Measurements from ENCODE around the gene MAB21L4.

Gene MAB21L4

DNA sequence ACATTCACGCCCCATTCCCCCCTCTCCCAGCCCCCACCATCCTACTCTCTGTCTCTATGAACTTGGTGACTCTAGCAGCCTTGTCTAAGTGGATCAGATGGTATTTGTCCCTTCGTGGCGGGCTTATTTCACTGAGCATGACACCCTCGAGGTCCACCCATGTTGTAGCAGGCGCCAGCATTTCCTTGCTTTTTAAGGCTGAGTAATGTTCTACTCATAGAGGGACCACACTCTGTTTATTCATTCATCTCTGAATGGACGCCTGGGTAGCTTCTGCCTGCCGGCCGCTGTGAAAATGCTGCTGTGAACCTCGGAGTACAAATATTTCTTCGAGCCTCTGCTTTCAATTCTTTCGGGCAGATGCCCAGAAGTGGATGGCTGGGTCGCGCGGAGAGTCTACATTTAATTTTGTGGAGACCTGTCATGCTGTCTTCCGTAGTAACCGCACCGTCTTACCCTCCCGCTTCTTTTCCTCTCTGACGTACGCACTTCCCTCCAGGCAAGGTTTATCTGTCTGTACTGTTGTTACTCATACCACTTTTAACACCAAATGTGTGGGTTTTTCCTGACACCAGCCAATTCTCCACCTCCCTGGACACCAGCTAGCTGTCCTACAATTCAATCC is 15.8 kb upstream of the MAB21L4 start:
- no peak for DNase-seq

DNA sequence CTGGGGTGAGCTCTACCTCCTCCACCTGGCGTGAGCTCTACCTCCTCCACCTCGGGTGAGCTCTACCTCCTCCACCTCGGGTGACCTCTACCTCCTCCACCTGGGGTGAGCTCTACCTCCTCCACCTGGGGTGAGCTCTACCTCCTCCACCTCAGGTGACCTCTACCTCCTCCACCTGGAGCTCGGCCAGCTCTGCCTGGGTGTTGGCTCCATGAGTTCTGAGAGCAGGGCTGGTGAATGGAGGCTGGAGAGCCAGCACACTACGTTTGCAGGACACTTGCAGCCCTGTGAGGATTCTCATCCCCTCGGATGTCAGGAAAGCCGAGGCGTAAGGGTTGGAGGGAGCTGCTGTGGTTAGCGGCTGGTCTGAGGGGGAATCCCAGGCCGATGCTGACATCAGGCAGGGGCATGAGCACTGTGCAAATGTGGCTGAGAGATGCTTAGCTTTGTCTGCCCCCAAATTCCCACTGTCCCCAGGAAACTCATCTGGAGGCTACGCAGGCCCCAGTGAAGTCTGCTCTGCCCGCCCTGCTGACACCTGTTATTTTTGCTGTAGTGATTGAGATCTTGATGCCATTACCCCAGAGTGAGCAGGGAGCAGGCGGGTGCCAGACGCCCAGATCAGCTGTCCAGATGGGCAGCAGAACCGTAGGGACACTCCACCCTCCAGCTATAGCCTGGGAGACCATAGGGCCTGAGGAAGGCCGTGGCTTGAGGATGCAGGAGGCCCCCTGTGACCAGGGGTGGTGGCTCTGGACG is 13.4 kb upstream of the MAB21L4 start:
- DNase-seq: no peak

DNA sequence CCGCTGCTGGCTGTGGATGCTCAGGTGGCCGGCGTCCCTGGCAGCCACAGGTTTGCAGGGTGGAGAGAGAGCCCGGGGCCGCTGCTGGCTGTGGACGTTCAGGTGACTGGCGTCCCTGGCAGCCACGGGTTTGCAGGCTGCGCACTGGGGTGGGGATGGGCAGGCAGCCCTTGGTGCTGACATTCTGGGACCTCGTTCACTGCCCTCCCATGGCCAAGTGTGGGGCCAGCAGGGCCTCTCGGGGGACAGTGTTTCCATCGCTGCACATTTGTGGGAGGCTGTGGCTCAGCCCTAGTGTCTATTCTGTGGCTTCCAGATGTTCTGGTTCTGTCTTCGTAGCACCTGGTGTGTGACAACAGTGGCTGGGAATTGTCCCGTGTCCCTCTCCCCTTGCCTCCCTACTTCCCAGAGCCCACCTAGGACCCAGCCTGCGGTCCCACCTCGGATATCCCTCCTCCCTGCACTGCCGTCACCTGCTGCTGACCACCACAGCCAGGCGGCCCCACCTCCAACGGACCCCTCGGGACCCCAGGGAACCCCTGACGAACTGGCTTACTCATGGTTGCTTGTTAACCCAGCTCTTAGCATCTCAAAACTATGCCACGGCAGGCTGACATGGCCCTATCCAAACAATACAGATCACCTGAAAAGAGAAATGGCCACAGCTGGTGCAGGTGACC is 11.1 kb upstream of the MAB21L4 start:
- no peak for DNase-seq

DNA sequence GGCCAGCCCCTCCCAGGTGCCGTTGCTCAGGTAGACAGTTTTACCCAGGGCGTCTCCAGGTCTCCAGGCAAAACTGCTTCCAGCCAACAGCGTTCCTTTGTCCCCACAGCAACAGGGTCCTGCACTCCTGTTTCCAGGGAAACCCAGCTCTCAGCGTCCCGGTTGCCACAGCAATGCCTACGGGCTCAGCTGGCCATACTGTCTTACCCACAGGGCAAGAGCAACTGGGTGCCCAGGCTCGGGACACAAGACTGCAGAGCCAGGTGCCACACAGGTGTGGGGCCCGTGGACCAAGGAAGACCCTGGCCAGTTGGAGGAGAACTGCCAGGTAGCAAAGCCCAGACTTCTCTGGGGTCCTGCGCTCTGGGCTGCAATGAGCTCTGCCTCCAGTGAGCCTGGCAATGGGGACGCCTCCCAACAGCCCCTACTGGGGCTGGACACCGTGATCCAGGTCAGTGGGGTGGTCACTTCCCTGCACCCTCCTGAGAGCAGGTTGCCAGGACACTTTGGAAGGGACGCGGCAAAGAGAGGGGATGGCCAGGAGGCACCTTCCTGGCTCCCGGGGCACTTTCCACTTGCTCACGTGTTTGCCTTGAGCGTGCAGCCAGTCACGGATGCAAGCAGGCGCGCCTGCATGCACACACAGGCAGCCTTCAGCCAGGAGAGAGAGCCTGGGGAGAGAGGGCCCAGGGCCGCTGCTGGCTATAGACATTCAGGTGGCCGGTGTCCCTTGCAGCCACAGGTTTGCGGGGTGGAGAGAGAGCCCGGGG is 10.4 kb upstream of the MAB21L4 start, which contains the start of gene CROCC2:
CROCC2 (plus strand) TSS at position 196 of the 770 bp plus-strand sequence; CDS start at position 374, 178 bp downstream.
- DNase-seq: no peak

DNA sequence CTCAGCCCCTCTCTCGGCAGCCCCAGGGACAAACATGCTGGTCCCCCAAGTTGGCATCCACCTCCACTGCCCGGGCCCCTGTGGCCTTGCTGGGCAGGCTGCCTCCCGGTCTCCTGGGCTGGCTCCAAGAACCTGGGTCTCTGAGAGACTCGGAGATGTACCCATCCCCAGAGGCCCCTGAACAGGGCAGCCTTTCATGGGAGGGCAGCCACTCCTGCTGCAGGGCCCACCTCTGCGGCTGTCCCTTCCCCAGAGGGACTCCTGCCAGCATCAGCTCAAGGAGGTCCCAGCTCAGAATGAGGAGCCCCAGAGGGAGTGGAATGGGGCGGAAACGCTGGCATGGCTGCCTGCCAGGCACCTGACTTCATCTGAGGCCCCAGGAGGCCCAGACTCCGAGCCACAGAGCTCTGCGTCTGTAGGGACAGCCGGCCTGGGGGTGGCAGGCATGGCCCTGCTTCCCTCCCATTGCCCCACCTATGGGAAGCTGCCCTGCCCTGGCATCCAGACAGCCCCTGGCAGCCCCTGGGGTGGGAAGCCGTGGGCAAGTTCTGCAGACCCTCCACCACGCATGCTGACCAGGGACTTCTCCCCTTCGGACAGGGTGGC is 9.3 kb upstream of the MAB21L4 start:
- no peak for DNase-seq

DNA sequence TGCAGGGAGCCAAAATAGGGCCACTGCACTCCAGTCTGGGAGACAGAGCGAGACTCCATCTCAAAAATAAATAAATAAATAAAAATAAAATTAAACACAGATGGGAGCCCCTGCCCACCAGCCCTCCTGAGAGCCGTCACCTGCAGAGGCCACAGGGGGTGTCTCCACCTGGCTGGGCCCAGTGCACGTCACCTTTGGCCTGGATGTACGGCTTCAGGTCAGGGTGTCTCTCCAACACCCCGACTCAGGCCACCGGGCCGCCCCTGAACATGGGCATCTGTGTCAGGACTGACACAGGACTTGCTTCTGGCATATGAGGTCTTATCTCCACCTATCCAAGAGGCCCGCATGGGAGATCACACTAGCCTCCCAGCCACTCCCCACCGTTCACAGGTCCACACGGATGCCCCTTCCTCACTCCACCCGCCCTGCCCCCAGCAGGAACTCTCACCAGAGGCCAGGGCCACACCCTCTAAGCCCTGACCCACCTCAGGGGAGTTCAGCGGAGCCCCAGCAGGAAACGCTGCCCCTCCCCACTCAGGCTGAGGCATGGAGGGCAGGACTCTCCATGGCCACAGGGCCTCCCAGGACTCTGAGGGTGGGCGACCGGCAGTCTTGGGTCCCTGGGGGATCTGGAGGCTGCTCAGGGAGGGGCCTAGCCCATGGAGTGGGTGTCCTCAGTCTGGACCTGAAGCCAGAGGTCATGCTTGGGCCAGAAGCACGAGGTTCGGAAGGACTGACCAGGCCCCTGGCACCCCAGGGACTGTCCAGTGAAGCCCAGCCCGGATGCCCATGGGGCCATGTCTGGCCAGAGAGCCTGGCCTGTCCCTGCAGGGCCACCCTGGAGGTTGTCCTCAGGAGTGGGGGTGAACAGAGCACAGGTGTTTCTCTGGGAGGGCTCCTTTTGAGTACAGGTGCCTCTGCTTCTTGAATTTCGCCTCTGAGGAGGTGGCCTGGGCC is 8.5 kb upstream of the MAB21L4 start:
- no peak for DNase-seq

DNA sequence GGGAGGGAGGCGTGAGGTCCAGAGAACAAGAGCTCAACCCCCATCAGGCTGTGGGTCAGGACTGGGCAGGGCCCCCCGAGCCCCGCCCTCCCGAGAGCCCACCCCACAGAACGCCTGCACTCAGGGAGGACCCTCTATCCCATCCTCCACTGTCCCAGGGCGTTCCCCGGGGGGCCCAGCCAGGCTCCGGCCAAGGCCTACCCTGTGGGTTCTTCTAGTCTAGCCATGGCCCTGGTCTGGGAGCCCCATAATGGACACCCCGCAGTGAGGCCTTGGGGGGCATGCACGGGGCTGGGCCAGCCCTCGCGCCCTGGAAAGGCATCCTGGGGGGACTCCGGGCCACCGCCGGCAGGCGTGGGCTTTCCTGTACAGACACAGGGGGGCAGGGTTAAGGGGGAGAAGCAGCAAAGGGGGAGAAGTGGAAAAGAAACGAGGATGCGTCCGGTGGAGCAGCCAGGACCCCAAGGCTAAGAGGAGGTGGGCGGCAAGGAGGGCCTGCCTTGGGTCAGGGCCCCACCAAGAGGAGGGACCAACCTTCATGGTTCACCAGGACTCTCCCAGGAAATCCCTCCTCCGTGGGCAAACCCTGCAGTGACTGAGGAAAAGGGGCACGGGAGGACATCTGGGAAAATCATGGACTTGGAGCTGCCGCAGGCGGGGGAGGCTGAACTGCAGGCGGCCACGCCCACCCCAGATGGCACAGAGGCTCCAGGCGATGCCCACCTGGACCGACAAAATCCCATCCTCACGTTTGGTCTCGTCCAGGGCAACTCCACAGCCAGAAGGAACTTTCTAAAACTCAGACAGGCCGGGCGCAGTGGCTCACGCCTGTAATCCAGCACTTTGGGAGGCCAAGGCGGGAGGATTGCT is 7.5 kb upstream of the MAB21L4 start:
- no peak for DNase-seq

DNA sequence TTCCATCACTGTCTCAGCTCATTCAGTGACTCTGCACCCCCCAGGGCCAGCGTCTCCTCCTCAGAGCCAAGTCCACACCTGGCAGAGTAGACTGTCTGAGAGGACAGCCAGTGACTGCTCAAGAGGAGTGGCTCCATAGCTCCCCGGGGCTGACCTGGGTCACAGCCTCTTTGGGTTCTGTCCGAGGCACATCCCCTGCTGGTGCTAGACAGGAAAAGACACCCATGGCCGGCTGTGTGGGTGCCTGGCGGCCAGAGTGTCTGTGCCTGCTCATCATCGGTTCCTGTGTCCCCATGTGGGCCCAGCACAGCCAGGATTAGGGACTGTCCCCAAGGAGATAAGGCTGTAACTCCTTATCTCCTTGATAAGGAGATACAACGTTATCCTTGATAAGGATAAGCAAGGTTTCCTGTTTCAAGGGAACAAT is 6.7 kb upstream of the MAB21L4 start:
- no peak for DNase-seq

DNA sequence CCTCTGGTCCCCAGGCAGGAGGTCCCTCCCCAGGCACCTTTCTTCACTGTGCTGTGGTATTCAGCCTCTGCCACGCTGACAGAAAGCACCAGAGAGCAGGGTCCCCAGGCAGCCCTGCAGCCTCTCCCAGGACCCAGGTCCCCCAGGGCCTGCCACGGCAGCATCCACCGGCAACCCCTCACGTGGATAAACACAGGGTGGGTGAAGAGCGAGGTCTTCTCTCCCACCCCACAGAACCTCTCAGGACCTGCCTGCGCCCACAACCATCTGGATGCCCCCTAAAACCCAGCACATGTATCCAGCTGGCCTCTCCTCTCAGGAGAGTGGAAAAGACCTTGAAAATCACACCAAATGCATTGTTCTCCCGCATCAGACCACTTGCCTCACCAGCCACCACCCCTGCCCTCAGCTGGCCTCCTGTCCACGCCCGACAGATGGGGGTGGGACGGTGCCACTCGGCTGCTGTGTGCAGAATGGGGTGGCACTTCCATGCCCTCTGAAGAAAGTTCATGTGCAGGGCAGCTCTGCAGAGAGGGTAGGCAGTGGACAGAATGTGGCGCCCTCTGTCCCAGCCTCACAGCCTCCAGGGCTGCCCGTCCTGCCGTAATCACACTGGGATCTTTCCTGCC is 6.1 kb upstream of the MAB21L4 start:
- no peak for DNase-seq

DNA sequence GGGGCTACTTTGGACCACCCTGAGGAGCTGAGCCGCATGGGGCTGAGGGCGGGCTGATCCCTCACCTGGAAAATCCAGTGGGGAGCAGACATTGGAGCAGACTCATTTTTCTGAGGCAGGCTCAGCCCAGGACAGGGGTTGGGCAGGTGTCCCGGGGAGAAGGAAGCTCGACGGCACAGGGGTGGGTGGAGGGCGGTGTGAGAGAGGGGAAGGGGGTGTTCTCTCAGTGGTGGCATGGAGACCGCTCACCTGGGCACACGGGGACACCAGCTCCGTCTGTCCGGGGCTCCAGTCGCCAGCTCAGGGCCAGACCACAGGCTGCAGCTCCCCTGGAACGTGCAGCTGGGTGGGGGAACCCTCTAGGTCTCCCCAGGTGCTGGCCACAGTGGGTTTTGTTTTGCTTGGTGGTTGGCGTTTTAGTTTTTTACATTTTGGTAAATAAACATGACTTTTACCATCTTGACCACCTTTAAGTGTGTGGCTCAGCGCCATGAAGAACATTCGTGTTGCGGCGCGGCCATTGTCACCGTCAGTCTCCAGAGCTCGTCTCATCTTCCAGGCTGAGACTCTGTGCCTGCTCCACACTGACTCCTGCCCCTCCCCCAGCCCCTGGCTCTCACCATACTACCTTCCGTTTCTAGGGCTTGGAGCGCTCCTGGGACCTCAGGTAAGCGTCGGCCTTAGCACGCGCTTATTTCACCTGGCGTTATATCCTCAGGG is 4.3 kb upstream of the MAB21L4 start:
- no peak for DNase-seq

DNA sequence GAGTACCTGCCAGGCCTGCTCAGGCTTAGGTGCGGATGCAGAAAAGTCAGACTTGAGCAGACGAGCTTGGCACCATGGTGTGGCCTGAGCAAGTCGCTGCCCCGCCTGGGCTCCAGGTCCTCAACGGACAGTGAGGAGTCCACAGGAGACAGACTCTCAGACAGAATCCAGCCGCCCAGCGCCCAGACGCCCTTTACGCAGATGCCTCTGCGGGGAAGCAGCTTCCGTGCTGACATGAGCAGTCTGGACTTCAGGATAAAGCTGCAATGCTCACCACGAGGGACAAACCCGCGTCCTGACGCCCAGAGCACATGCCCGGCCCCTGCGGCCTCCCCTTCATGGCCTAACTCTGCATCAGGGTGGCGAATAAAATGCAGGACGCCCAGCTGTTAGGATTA is 3.5 kb upstream of the MAB21L4 start:
- DNase-seq: no peak

DNA sequence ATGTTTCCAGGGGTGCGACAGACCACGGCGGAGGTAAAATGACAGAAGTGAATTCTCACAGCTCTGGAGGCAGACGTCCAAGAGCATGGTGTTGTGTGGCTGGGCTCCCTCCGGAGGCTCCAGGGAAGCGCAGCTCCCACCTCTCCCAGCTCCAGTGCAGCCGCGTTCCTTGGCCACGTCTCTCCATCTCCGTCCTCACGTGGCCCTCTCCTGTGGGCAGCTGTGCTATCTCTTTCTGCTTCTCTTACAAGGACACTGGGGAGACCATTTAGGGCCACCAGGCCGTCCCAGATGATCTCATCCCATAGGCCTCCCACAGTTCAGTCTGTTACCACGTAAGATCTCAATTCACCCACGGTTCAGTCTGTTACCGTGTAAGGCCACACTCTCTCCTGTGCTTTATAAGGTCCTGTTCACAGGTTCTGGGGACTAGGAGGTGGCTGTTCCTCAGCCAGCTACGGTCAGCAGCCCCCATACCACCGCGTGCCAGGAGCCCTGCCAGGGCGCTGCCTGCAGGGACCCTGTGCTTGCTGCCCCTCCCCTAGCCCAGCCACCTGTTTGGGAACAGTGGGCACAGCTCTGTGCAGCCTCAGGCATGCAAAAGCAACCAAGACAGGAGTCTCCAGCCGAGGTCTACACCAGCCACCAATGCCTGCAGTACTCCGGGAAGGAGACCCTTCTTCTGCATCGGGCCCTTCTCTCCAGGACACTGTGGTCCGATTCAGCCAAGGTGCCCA is 2.9 kb upstream of the MAB21L4 start:
- no peak for DNase-seq

DNA sequence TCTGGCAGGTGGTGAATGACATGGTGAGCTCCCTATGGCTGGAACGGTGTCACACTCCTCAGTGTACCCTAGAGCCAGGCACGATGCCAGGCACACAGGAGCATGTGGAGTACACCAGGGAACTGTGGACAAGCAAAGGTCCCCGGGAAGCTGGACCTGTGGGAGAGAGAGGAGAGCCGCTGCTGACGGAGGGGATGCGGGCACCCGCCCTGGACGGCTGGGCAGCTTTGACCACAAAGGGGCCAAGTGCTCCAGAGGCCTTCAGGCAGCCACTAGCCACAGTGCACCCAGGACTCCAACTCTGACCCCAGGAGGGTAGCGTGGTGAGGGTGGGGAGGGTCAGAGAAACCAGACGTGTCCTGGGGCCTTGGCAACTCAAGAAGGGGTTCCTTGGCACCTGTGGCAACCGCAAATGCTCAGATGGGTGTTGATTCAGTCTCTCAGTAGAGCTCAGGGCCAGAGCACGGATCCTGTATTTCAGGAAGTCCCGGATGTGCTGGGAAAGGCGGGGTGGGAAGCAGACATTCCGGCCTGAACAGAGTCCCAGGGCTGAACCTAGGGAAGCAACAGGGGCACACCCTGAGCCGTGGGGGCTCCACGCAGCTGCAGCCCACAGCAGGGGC is 2.3 kb upstream of the MAB21L4 start:
- peak; percentile 73 for DNase-seq

DNA sequence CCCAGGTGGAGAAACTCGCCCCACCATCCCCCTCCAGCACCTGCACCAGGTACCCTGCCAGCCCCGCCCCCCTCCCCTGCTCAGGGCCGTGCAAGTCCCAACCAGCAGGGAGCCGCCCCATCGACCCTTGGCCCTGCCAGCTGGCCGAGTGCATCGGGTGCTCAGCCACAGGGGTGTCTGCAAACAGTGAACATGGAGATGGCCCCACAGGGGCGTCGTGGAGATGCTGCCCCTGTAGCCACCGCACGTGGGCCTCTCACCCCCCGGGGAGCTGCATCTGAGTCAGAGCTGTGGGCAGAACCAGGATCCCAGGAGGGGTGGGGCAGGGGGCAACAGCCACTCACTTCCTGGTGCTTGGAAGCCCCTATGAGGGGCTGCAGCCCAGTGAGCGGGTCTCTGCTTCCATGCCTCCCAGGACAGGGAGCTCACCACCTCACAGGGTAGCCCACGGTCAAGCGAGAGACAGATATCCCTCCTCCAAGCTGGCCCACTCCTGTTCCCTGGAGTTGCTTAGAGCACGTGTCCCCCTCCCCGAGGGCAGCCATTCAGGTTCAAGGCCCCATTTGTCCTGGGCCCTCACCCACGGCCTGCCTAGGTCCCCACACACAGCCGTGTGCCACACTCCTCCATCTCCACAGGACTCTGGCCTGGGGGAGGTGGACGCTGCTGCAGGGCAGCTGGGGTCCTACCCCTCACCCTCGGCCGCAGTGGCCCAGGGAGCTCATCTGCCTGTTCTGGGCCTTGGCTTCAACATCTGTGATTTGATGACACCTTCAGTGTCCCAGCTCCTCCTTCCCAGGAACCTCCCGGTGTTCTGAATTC is 1.1 kb upstream of the MAB21L4 start:
- no peak for DNase-seq

DNA sequence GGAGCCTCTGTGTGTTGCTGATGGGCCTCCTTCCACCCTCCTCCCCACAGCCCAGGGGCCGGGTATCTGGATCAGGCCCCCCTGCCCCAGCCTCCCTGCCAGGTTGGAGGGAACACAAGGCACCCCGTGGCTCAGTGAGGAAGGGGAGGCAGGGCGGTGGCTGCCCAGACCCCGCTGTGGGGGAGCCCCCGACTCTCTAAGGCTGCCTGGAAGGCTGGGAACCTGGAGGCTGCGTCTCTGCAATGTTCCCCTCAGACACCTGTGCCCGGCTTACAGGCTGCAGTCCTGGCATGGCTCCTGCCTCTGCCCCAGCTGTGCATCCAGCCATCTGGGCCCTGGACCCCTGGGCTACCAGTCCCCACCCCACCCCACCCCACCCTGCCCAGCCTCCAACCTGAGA is 438 bp upstream of the MAB21L4 start:
- no peak for DNase-seq

DNA sequence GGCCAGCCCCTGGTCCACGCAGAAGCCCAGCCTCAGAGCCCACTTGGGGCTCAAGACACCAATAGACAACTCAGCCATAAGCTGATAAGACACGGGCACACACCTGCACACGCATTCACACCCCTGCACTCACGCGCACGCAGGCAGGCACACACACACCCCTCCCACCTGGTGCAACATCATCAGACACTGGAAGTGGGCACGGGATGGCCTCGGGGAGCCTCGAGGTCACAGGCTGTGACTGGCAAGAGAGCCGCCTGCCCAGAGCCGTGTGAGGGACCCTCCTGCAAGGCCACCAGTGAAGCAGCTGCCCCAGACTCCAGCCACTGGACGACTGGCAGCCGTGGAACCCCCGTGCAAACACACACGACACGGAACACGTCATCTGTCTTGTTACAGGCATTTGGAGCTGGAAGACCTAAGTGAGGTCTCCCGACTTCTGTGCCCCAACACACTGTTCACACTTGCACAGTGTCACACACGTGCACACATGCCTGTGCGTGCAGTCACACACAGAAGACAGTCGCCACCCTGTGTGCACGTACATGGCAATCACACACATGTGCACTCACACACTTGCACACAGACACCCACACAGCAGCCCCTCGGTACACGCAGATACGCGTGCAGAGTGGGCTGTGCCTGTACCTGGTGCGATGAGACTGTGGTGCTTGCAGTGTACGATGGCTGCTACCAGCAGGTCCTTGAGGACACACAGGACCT is 959 bp downstream of the MAB21L4 start:
- DNase-seq: no peak

DNA sequence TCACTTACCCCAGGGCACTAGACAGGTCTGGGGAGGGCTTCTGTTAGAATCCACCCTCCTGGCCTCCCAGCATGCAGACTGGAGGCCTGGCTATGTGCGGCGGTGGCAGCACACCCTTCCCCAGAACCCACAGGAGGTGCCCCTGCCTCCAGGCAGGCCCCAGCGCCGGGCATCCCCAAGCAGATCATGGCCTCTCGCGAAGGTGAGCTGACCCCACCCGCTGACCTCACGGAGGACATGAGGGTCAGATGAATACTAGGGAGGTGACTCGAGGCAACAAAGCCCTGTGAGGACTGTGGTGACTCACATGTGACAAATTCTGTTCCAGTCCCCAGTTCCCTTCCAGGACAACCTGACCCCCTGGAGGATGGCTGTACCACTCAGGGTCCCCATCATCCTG is 1.9 kb downstream of the MAB21L4 start:
- no peak for DNase-seq
